ENCODE results near the gene SMC3.
"Not testable (repeated sequence)": the region's sequence is repeated elsewhere in the genome, so short reads cannot be mapped to it uniquely, and the experiment has no call there.

DNA sequence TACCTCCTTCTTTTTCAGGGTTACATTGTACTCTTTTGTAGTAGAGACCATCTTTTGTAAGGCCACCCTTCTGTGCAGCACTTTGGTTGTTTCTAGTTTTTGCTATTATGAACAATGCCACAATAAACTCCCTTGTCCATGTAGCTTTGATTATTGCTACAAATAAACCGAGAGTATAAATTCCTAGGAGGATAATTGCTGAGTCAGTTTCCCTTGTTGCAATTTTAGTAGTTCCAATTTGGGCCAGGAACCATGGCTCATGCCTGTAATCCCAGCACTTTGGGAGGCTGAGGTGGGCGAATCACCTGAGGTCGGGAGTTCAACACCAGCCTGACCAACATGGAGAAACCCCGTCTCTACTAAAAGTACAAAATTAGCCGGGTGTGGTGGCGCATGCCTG lies 72.4 kb downstream of the SMC3 start:
- TF ChIP-seq, protein P1, sequence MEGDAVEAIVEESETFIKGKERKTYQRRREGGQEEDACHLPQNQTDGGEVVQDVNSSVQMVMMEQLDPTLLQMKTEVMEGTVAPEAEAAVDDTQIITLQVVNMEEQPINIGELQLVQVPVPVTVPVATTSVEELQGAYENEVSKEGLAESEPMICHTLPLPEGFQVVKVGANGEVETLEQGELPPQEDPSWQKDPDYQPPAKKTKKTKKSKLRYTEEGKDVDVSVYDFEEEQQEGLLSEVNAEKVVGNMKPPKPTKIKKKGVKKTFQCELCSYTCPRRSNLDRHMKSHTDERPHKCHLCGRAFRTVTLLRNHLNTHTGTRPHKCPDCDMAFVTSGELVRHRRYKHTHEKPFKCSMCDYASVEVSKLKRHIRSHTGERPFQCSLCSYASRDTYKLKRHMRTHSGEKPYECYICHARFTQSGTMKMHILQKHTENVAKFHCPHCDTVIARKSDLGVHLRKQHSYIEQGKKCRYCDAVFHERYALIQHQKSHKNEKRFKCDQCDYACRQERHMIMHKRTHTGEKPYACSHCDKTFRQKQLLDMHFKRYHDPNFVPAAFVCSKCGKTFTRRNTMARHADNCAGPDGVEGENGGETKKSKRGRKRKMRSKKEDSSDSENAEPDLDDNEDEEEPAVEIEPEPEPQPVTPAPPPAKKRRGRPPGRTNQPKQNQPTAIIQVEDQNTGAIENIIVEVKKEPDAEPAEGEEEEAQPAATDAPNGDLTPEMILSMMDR (conservative IDR thresholded peaks at IDR 0.05; ENCODE audit: low read depth in 2 of 2): not testable (repeated sequence)
- not testable (repeated sequence) for TF ChIP-seq ZNF114 (CRISPR knock-in tag; IDR thresholded peaks at IDR 0.05); POLR2AphosphoS5 (IDR thresholded peaks at IDR 0.05; ENCODE audit: low read depth); CREB1 (CRISPR knock-in tag; IDR thresholded peaks at IDR 0.05; ENCODE audit: low read depth); EZH2 (IDR thresholded peaks at IDR 0.05; ENCODE audit: low read depth, unreplicated experiment); NANOG (IDR thresholded peaks at IDR 0.05; ENCODE audit: borderline replicate concordance); JUNB (IDR thresholded peaks at IDR 0.05; ENCODE audit: unreplicated experiment); EZH2phosphoT487 (IDR thresholded peaks at IDR 0.05; ENCODE audit: unreplicated experiment); ZNF331 (CRISPR knock-in tag; IDR thresholded peaks at IDR 0.05; ENCODE audit: low read depth)
- TF ChIP-seq, protein P2, sequence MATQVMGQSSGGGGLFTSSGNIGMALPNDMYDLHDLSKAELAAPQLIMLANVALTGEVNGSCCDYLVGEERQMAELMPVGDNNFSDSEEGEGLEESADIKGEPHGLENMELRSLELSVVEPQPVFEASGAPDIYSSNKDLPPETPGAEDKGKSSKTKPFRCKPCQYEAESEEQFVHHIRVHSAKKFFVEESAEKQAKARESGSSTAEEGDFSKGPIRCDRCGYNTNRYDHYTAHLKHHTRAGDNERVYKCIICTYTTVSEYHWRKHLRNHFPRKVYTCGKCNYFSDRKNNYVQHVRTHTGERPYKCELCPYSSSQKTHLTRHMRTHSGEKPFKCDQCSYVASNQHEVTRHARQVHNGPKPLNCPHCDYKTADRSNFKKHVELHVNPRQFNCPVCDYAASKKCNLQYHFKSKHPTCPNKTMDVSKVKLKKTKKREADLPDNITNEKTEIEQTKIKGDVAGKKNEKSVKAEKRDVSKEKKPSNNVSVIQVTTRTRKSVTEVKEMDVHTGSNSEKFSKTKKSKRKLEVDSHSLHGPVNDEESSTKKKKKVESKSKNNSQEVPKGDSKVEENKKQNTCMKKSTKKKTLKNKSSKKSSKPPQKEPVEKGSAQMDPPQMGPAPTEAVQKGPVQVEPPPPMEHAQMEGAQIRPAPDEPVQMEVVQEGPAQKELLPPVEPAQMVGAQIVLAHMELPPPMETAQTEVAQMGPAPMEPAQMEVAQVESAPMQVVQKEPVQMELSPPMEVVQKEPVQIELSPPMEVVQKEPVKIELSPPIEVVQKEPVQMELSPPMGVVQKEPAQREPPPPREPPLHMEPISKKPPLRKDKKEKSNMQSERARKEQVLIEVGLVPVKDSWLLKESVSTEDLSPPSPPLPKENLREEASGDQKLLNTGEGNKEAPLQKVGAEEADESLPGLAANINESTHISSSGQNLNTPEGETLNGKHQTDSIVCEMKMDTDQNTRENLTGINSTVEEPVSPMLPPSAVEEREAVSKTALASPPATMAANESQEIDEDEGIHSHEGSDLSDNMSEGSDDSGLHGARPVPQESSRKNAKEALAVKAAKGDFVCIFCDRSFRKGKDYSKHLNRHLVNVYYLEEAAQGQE (IDR thresholded peaks at IDR 0.05; ENCODE audit: unreplicated experiment): not testable (repeated sequence)
- TF ChIP-seq, protein P3, sequence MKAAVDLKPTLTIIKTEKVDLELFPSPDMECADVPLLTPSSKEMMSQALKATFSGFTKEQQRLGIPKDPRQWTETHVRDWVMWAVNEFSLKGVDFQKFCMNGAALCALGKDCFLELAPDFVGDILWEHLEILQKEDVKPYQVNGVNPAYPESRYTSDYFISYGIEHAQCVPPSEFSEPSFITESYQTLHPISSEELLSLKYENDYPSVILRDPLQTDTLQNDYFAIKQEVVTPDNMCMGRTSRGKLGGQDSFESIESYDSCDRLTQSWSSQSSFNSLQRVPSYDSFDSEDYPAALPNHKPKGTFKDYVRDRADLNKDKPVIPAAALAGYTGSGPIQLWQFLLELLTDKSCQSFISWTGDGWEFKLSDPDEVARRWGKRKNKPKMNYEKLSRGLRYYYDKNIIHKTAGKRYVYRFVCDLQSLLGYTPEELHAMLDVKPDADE (IDR thresholded peaks at IDR 0.05): not testable (repeated sequence)

Measured in GM23338 (cell line).